Smooth muscle cell (in vitro differentiated cells): Measurements from ENCODE around the gene ZNF672. TPM values are rescaled to one million over a fixed set of nuclear protein-coding genes. Genes with fewer than 3 reads are reported as not detected.

Source experiments
- DNase-seq: peaks from one replicate; lab custom pipeline; 2025; ENCODE audit not compliant: unreplicated experiment; lab: John Stamatoyannopoulos, UW
- H2AFZ ChIP-seq: fragments of 200-600 bp; sonication (generic); 2 replicates; pipeline ENCODE4 v1.6.0; 2016; ENCODE audit warnings: antibody characterized with exemption, low read depth, mild to moderate bottlenecking
- H3F3A ChIP-seq: fragments of 200-600 bp; sonication (generic); 2 replicates; pipeline ENCODE4 v1.6.0; 2017; ENCODE audit warnings: antibody characterized with exemption, low read depth
- H3K27ac ChIP-seq: fragments of 200-600 bp; sonication (generic); 2 replicates; pipeline ENCODE4 v1.5.1; 2016; ENCODE audit warnings: low read depth, mild to moderate bottlenecking
- H3K27me3 ChIP-seq: fragments of 200-600 bp; sonication (generic); 2 replicates; pipeline ENCODE4 v1.6.1; 2016; ENCODE audit warnings: low read depth, mild to moderate bottlenecking
- H3K36me3 ChIP-seq: fragments of 200-600 bp; sonication (generic); 2 replicates; pipeline ENCODE4 v1.5.1; 2016; ENCODE audit warnings: low read depth
- H3K4me1 ChIP-seq: fragments of 200-600 bp; sonication (generic); 2 replicates; pipeline ENCODE4 v1.5.1; 2016; ENCODE audit warnings: low read depth
- H3K4me2 ChIP-seq: fragments of 200-600 bp; sonication (generic); 2 replicates; pipeline ENCODE4 v1.6.0; 2016; ENCODE audit warnings: mild to moderate bottlenecking
- H3K4me3 ChIP-seq: fragments of 200-600 bp; sonication (generic); 2 replicates; pipeline ENCODE4 v1.5.1; 2016; ENCODE audit warnings: mild to moderate bottlenecking
- H3K79me2 ChIP-seq: fragments of 200-600 bp; sonication (generic); 2 replicates; pipeline ENCODE4 v1.6.0; 2016; ENCODE audit warnings: low read depth, mild to moderate bottlenecking
- H3K9ac ChIP-seq: fragments of 200-600 bp; sonication (generic); 2 replicates; pipeline ENCODE4 v1.6.0; 2016; ENCODE audit warnings: low read depth
- H3K9me3 ChIP-seq: fragments of 200-600 bp; sonication (generic); replicated peaks from 2 replicates; pipeline ENCODE4 v1.5.1; 2016; ENCODE audit warnings: low read depth
- H4K20me1 ChIP-seq: fragments of 200-600 bp; sonication (generic); 2 replicates; pipeline ENCODE4 v1.6.0; 2016; ENCODE audit warnings: low read depth
- WGBS: methylation state at CpG from one replicate; pipeline ENCODE4 v1.1.7; 2016; ENCODE audit warnings: low lambda C conversion rate; 5-methylcytosine and 5-hydroxymethylcytosine counted together
- polyA plus RNA-seq: library from polyadenylated mRNA; unstranded; fragments of >200 nt; fragmentation: Nextera tagmentation; extraction: Ambion mirVana; gene quantifications from 2 replicates; pipeline ENCODE4 v1.2.1, GENCODE V29; 2016
- total RNA-seq: library from RNA; depleted of rRNA; stranded (reverse); fragments of >200 nt; gene quantifications from 2 replicates; pipeline ENCODE4 v1.2.3, GENCODE V29; 2014
- TF ChIP-seq, protein P1 (sequence below): fragments of 200-600 bp; sonication (generic); IDR thresholded peaks from 2 replicates; pipeline ENCODE4 v1.5.1; 2017; ENCODE audit warnings: borderline replicate concordance, mild to moderate bottlenecking, antibody characterized with exemption; ENCODE audit not compliant: insufficient read depth, poor library complexity, severe bottlenecking

The ZNF672 gene
- total and polyA plus RNA-seq, 2 experiments from 2014 or later = 25.8 to 28.7 TPM

DNA sequence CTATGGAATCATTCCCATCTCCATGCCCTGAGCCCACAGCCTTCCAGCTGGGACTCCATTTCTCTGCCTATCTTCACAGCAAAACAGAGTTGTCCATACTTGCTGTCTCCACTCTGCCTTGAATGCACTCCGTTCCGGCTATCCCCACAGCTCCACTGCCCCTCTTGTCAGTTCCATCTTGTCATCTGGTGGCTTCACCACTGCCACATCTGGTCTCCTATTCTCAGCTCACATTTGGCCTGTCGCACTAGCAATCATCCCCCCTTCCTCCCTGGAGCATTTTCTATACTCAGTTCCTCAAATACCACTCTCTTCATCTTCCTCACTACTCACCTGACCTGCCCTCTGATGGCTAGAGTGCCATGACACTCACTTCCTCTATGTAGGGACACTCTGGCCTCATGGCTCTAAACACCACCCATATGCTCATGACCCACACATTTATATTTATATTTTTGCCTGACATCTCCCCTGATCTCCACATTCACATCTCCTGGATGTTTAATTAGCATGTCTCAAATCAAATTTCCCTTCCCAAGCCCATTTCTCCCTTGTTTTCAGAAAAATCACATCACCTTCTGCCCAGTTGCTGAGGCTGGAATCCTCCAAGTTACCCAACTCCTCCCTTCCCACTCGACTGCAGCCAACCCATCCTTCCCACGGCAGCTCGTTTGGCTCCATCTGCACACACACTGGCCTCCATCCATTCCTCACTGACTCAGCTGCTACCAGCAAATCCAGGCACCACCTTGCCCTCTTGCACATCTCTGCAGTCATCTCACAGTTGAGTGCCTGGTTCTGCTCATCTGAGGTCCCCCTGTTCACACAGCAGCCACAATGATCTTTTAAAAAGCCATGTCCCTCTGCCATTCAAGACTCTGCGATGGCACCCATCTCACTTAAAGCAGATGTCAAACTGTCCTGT is 14.7 kb downstream of the ZNF672 start:
- no peaks in the 10 kb centered on the region for H3K79me2 ChIP-seq
- TF ChIP-seq, protein P1, sequence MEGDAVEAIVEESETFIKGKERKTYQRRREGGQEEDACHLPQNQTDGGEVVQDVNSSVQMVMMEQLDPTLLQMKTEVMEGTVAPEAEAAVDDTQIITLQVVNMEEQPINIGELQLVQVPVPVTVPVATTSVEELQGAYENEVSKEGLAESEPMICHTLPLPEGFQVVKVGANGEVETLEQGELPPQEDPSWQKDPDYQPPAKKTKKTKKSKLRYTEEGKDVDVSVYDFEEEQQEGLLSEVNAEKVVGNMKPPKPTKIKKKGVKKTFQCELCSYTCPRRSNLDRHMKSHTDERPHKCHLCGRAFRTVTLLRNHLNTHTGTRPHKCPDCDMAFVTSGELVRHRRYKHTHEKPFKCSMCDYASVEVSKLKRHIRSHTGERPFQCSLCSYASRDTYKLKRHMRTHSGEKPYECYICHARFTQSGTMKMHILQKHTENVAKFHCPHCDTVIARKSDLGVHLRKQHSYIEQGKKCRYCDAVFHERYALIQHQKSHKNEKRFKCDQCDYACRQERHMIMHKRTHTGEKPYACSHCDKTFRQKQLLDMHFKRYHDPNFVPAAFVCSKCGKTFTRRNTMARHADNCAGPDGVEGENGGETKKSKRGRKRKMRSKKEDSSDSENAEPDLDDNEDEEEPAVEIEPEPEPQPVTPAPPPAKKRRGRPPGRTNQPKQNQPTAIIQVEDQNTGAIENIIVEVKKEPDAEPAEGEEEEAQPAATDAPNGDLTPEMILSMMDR = no peak
- no peaks in the 10 kb centered on the region for H3K9me3 ChIP-seq
- no peaks in the 10 kb centered on the region for H3F3A ChIP-seq
- 98% methylated on average over 7 of the region's 7 CpGs for WGBS
- DNase-seq = no peak
- no peak overlapping the region for H3K27ac ChIP-seq
- no peak overlapping the region for H3K4me3 ChIP-seq
- H4K20me1 ChIP-seq = peaks cover 6% of the 10 kb centered on the region
- H3K4me2 ChIP-seq = no peak overlapping the region
- H3K36me3 ChIP-seq = no peaks in the 10 kb centered on the region
- H2AFZ ChIP-seq = no peak overlapping the region
- no peak overlapping the region for H3K9ac ChIP-seq
- no peaks in the 10 kb centered on the region for H3K27me3 ChIP-seq
- peaks cover 5% of the 10 kb centered on the region for H3K4me1 ChIP-seq

DNA sequence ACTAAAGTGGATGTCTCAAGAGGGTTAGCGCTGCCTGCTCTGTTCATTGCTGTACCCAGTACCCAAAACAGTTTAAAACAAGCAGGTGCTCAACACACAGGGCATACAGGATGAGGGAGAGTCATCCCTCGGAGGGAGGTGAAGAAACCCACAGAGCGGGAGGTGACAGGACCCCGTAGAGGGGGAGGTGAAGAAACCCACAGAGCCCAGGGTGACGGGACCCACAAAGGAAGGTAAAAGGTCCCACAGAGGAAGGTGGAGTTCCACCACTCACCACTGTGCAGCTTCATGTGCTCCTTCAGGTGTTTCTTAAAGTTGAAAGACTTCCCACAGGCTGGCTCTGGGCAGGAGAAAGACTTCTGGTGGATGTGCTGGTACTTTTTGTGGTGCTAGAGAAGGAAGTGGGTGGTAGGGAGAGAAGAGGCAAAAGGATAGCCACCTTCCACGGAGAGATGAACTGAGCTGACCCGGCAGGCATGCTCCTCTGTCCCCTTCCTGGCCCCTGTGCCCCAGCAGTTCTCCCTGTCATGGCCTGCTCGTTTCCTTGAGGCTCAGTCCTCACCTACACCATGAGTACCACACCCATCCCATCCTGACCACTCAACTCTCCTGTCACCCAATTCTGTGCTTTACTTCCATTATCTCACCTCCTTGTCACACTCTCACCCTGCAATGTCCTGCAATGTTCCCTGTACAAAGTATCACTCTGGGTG is 15.8 kb downstream of the ZNF672 start:
- Histone ChIP-seq H3K79me2 (no peaks in the 10 kb centered on the region), H3K4me2 (no peak overlapping the region), H3K4me1 (peaks cover 8% of the 10 kb centered on the region), H3K36me3 (no peaks in the 10 kb centered on the region), H4K20me1 (peaks cover 6% of the 10 kb centered on the region), H3K4me3 (no peak overlapping the region), H3K27me3 (no peaks in the 10 kb centered on the region), H2AFZ (no peak overlapping the region), H3K27ac (no peak overlapping the region), H3F3A (no peaks in the 10 kb centered on the region), H3K9me3 (no peaks in the 10 kb centered on the region), H3K9ac (no peak overlapping the region)
- DNase-seq = no peak
- TF ChIP-seq, protein P1 = no peak
- WGBS = 97% methylated on average over 6 of the region's 8 CpGs

DNA sequence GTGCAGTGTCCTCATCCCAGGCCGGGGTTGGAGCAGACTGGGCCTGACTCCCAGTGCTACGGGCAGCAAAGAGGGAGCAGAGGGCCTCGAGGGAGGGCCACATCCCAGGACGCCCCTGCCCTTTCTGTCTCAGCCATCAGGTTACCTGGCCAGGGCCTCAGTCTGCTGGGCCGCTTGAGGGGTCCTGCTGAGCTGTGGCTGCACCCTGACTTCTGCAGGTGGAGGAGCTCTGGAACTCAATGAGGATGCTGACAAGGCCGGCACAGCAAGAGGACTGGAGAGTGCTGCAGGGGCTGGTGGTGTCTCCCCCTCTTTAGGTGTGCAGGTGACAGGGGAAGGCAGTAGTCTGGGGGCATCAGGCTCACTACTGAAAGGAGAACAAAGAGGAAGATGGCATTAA is 17.6 kb downstream of the ZNF672 start:
- Histone ChIP-seq H3K4me2 (no peak overlapping the region), H4K20me1 (peaks cover 6% of the 10 kb centered on the region), H3K36me3 (no peaks in the 10 kb centered on the region), H3K79me2 (no peaks in the 10 kb centered on the region), H2AFZ (no peak overlapping the region), H3K9me3 (no peaks in the 10 kb centered on the region), H3K4me3 (no peak overlapping the region), H3K4me1 (peaks cover 13% of the 10 kb centered on the region), H3K27me3 (no peaks in the 10 kb centered on the region), H3K27ac (no peak overlapping the region), H3K9ac (no peak overlapping the region), H3F3A (peaks cover 8% of the 10 kb centered on the region)
- no peak for DNase-seq
- WGBS = 93% methylated on average over 6 of the region's 6 CpGs
- TF ChIP-seq, protein P1 = no peak
